ENCODE data around the gene MGAT4B.

DNA sequence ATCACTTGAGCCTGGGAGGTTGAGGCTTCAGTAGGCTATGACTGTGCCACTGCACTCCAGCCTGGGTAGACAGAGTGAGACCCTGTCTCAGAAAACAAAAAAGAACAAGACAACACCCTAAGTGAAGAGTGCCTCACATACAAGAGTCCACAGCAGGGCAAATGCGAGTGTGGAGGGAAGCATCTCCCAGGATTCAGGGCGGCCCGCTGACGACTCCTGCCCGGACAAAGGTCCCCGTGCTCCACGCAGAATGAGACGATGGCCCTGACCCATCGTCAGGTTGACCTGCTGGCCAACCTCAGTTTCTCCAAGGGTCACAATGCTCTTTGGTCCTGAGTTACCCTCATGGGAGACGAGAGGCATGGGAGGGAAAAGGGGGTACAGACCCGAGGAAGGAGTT, 33.7 kb upstream of the MGAT4B start:
- TF ChIP-seq CTCF (conservative IDR thresholded peaks at IDR 0.05; ENCODE audit: low read length), result no peak
- no peak for TF ChIP-seq EZH2phosphoT487 (IDR thresholded peaks at IDR 0.05; ENCODE audit: borderline replicate concordance, low read depth, low read length)
